Breast epithelium (tissue), 4 donors: ENCODE data around the gene THAP2. TPM values are rescaled to one million over a fixed set of nuclear protein-coding genes. Genes with fewer than 3 reads are reported as not detected.
"Not testable (repeated sequence)": the region's sequence is repeated elsewhere in the genome, so short reads cannot be mapped to it uniquely, and the experiment has no call there.

Experiments used
- DNase-seq, 2 donors: peaks; one replicate each; pipeline ENCODE4 v3.0.0-alpha.2; 2019; ENCODE audit warnings: low spot score in 2 of 2
- H3K27ac ChIP-seq, 2 donors: fragments of 200-600 bp; sonication (generic) in 1 of 2; one replicate each; pipeline ENCODE4 v1.5.1; 2016 to 2019; ENCODE audit warnings: mild to moderate bottlenecking in 1 of 2
- H3K27me3 ChIP-seq, 2 donors: fragments of 200-600 bp; sonication (generic) in 1 of 2; one replicate each; pipeline versions ENCODE4 v1.5.1 to v1.6.0; 2017 to 2019; ENCODE audit warnings: control low read depth in 1 of 2, mild to moderate bottlenecking in 1 of 2
- H3K36me3 ChIP-seq: fragments of 200-600 bp; one replicate; pipeline ENCODE4 v1.5.1; 2019
- H3K4me1 ChIP-seq, 2 donors: fragments of 200-600 bp; sonication (generic); one replicate each; pipeline ENCODE4 v1.5.1; 2016 to 2019; ENCODE audit warnings: control low read depth in 1 of 2
- H3K4me3 ChIP-seq, 3 donors: fragments of 200-600 bp; sonication (generic); 1 replicate in 2 of 3; 2 replicates in 1 of 3; pipeline ENCODE4 v1.5.1; 2016 to 2019; ENCODE audit warnings: mild to moderate bottlenecking in 3 of 3, moderate library complexity in 2 of 3
- H3K9me3 ChIP-seq, 2 donors: fragments of 200-600 bp; sonication (generic) in 1 of 2; one replicate each; pipeline ENCODE4 v1.5.1; 2016 to 2019; ENCODE audit warnings: control low read depth in 1 of 2
- CTCF ChIP-seq, 3 donors: fragments of 450-650 bp; IDR thresholded peaks; one replicate each; pipeline ENCODE4 v1.5.1; 2016 to 2017; ENCODE audit warnings: antibody characterized with exemption in 3 of 3, mild to moderate bottlenecking in 3 of 3, moderate library complexity in 3 of 3
- POLR2A ChIP-seq: fragments of 450-650 bp; IDR thresholded peaks from one replicate; pipeline ENCODE4 v1.6.1; 2016; ENCODE audit warnings: antibody characterized with exemption, mild to moderate bottlenecking, moderate library complexity
- POLR2AphosphoS5 ChIP-seq, 3 donors: sonication (generic); formaldehyde crosslinking; IDR thresholded peaks; one replicate each; pipeline ENCODE4 v1.6.1; 2017; ENCODE audit warnings: antibody characterized with exemption in 3 of 3
- intact Hi-C: fragments of 100-400 bp; cut with DNase I; formaldehyde crosslinking; loops from one replicate; pipeline ENCODE4 v1.15.1; 2023; ENCODE audit warnings: low total_unique reads
- total RNA-seq, 3 donors: library from RNA; depleted of rRNA; stranded (reverse); fragments of >200 nt; gene quantifications; one replicate each; pipeline ENCODE4 v1.1.0, GENCODE V29; 2016

THAP2 gene
- total RNA-seq, 3 donors from 2014 or later = 2.6 to 8.2 (median 2.6) TPM

- no peaks in the 10 kb centered on the region for H3K4me1 ChIP-seq
- no peak for DNase-seq
- H3K9me3 ChIP-seq = no peaks in the 10 kb centered on the region
- no peak overlapping the region for H3K27ac ChIP-seq
- H3K4me3 ChIP-seq = peak overlapping the region in 2 of 3 donors; percentile 20 to 33
- no peaks in the 10 kb centered on the region for H3K36me3 ChIP-seq
- TF ChIP-seq POLR2AphosphoS5 (IDR thresholded peaks at IDR 0.05) (no peak), POLR2A (no peak), CTCF (IDR thresholded peaks at IDR 0.05) (no peak)
- intact Hi-C loops = no loop called here
- no peaks in the 10 kb centered on the region for H3K27me3 ChIP-seq
Measured at GRCh38 chr12:71683633-71684032, 19.5 kb downstream of the THAP2 start.

GRCh38 chr12:71684081-71684480 is 20.0 kb downstream of the THAP2 start:
- intact Hi-C loops = no loop called here
- Histone ChIP-seq H3K4me1 (no peaks in the 10 kb centered on the region), H3K27me3 (no peaks in the 10 kb centered on the region), H3K4me3 (peak overlapping the region in 2 of 3 donors; percentile 20 to 33), H3K36me3 (no peaks in the 10 kb centered on the region), H3K9me3 (no peaks in the 10 kb centered on the region), H3K27ac (no peak overlapping the region)
- TF ChIP-seq POLR2AphosphoS5 (IDR thresholded peaks at IDR 0.05) (no peak), POLR2A (no peak), CTCF (IDR thresholded peaks at IDR 0.05) (no peak)
- no peak for DNase-seq

- H3K27me3 ChIP-seq = no peaks in the 10 kb centered on the region
- no peak for DNase-seq
- H3K4me1 ChIP-seq = no peaks in the 10 kb centered on the region
- H3K4me3 ChIP-seq = peak overlapping the region; percentile 65 to 75 (median 72)
- TF ChIP-seq CTCF (IDR thresholded peaks at IDR 0.05) = no peak
- TF ChIP-seq POLR2AphosphoS5 (IDR thresholded peaks at IDR 0.05) = no peak
- no peak for TF ChIP-seq POLR2A
- H3K27ac ChIP-seq = peak overlapping the region; percentile 81 to 85
- H3K9me3 ChIP-seq = no peaks in the 10 kb centered on the region
- intact Hi-C loops = no loop called here
- H3K36me3 ChIP-seq = no peaks in the 10 kb centered on the region
Measured at GRCh38 chr12:71685312-71685906, 21.3 kb downstream of the THAP2 start.

GRCh38 chr12:71685914-71686657 is 22.0 kb downstream of the THAP2 start, which contains the start of gene TMEM19:
TMEM19 (plus strand) TSS chr12:71686082; CDS start chr12:71686681, 599 bp downstream.
- Histone ChIP-seq H3K36me3 (no peaks in the 10 kb centered on the region), H3K9me3 (no peaks in the 10 kb centered on the region), H3K4me3 (peak within 1 kb of the TSS; percentile 65 to 75 (median 72)), H3K4me1 (no peaks in the 10 kb centered on the region), H3K27ac (peak within 1 kb of the TSS; percentile 81 to 85), H3K27me3 (no peaks in the 10 kb centered on the region)
- DNase-seq = peak; percentile 73 to 85
- intact Hi-C loops = no loop called here
- TF ChIP-seq POLR2A (no peak), CTCF (IDR thresholded peaks at IDR 0.05) (peak in 2 of 3 donors; percentile 9 to 19), POLR2AphosphoS5 (IDR thresholded peaks at IDR 0.05) (peak in 2 of 3 donors; percentile 62 to 68)

- peak in 1 of 3 donors; percentile 0 for TF ChIP-seq CTCF (IDR thresholded peaks at IDR 0.05)
- no peak for TF ChIP-seq POLR2A
- H3K27me3 ChIP-seq = no peaks in the 10 kb centered on the region
Measured at GRCh38 chr12:71686658-71687025, 22.5 kb downstream of the THAP2 start.

GRCh38 chr12:71687172-71687571 is 23.1 kb downstream of the THAP2 start:
- H3K36me3 ChIP-seq, intact Hi-C loops, H3K27me3 ChIP-seq, DNase-seq, H3K9me3 ChIP-seq, H3K4me1 ChIP-seq: not testable (repeated sequence)
- Histone ChIP-seq H3K4me3 (peak overlapping the region; percentile 65 to 75 (median 72)), H3K27ac (peak overlapping the region in 1 of 2 donors; percentile 34)

More at GRCh38 chr12:71686658-71687025, 22.5 kb downstream of the THAP2 start:
- intact Hi-C loops = no loop called here
- Histone ChIP-seq H3K4me3 (peak overlapping the region; percentile 65 to 75 (median 72)), H3K36me3 (no peaks in the 10 kb centered on the region), H3K27ac (peak overlapping the region; percentile 81 to 85), H3K9me3 (no peaks in the 10 kb centered on the region), H3K4me1 (no peaks in the 10 kb centered on the region)
- no peak for DNase-seq
